ENCODE results near the gene SGIP1.
"Not testable (repeated sequence)": the region's sequence is repeated elsewhere in the genome, so short reads cannot be mapped to it uniquely, and the experiment has no call there.

Gene SGIP1

GRCh38 chr1:66752671-66753371, 218.9 kb downstream of the SGIP1 start:
- peak in 1 of 10 donors; percentile 81 for DNase-seq
- intact Hi-C loops (cut with DNase I): no loop called here

DNA sequence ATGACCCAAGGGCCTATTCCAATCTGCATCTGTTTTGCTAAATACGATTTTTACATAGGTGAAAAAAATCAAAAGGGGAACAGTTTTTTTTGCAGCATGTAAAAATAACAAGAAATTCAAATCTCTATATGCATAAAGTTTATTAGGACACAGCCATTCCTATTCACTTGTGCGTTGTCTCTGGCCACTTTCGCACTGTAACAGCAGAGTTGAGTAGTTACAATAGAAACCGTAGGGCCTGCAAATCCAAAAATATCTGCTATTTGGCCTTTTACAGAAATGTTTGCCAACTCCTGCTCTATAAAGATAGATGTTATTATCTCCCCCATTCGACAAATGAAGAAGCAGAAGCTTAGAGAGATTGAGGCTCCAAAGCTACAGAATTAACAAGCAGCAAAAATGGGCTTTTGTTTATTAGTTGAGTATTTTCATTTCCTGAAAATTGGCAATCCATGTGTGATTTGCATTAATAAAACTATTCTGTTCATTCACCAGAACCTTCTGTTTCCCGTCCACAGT, 223.8 kb downstream of the SGIP1 start:
- no peak for DNase-seq
- intact Hi-C loops (cut with DNase I): no loop called here

- intact Hi-C loops (cut with DNase I): no loop called here
- DNase-seq: no peak
Measured at GRCh38 chr1:66758241-66758755, 224.3 kb downstream of the SGIP1 start.

- intact Hi-C loops (cut with DNase I): loop anchor here (10.0 kb wide), 1 partner anchor 454 kb away; no protein-coding TSS in a partner anchor
- no peak for DNase-seq
Measured at GRCh38 chr1:66760506-66760905, 226.6 kb downstream of the SGIP1 start.

- DNase-seq: no peak
- intact Hi-C loops (cut with DNase I): loop anchor here (10.0 kb wide), 1 partner anchor 454 kb away; no protein-coding TSS in a partner anchor
Measured at GRCh38 chr1:66761221-66761620, 227.3 kb downstream of the SGIP1 start.

GRCh38 chr1:66764994-66765578, 231.1 kb downstream of the SGIP1 start:
- DNase-seq: peak in 3 of 10 donors; percentile 9 to 33 (median 24)
- intact Hi-C loops (cut with DNase I): loop anchor here (1.0 to 10.0 kb wide), 3 partner anchors 157 to 450 kb away; partner anchors contain the start of genes DNAI4 and MIER1

- intact Hi-C loops (cut with DNase I): loop anchor here (5.0 to 10.0 kb wide), 2 partner anchors 155 to 447 kb away; partner anchors contain the start of genes DNAI4 and MIER1
- DNase-seq: no peak
Measured at GRCh38 chr1:66767626-66768025, 233.7 kb downstream of the SGIP1 start.

DNA sequence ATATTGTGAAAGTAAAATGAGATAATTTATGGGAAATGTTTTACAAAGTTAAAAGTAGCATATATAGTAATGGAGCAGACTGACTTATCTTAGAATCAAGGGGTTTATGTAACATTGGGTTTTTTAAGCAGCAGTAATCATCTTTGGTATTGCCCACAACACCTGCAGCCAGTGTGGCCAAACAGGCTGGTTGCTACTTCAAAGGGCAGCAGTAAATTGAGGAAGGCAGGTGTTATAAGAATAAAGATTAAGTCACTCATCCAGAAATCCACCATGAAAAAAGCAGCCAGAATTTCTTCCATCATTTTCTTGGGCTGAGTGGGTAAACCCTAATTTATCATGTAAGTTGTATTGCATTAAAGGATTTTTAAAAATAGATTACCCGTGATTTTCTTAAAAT, 235.0 kb downstream of the SGIP1 start:
- no peak for DNase-seq
- intact Hi-C loops (cut with DNase I): loop anchor here (5.0 to 10.0 kb wide), 2 partner anchors 153 to 446 kb away; partner anchors contain the start of genes DNAI4 and MIER1

DNA sequence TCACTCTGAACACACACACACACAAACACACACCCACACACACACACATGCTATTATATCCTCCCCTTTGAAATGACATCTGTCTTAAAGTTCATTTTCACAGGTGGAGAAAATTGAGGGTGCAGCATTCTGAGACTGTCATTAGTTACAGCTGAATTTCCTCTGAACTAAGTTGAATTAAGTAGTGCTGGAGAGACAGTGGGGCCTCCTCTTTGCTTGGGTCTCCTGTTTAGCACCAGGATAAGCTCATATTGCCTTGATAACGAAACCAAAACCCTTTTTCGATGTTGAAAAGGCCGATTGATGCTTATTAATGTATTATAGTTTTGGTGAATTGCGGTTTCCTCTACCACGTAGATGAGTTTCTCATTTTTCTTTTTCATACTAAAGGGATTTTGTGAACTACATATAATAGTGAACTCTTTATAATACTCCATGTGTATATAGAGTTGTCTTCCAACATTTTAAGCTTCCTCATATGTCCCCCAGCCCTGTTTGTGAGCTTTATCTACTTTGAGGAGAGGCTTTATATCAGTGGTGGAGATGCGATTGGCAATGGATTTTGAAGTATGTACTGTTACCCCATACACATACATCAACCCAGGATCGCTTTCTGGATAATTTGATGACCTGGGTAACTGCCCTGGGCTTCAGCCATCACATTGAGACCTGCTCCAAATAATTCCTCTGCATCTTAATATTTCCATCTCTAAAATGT, 235.7 kb downstream of the SGIP1 start:
- intact Hi-C loops (cut with DNase I): loop anchor here (5.0 to 10.0 kb wide), 3 partner anchors 153 to 735 kb away; partner anchors contain the start of genes DNAI4 and MIER1
- no peak for DNase-seq

- no peak for DNase-seq
- intact Hi-C loops (cut with DNase I): loop anchor here (10.0 kb wide), 1 partner anchor 735 kb away; no protein-coding TSS in a partner anchor
Measured at GRCh38 chr1:66770240-66770639, 236.3 kb downstream of the SGIP1 start.

DNA sequence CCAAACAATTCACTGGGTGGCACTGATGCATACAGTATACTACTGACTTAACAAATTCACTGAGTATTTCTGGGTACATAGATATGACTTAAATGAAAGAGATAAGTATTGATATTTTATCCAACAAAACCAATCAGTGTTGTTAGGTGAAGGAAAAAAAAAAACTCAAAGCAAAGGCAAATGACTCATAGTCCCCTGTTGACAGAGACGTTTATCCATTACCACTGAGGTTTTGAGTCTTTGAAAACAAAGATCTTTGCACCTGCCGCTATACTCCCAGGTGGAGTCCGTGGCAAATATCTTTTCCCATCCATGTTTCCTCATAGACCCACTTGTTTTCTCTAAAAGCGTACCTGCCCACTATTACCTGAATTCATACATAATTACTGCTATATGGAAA, 236.7 kb downstream of the SGIP1 start:
- intact Hi-C loops (cut with DNase I): loop anchor here (10.0 kb wide), 1 partner anchor 734 kb away; no protein-coding TSS in a partner anchor

GRCh38 chr1:66773227-66773626, 239.3 kb downstream of the SGIP1 start:
- DNase-seq: no peak
- intact Hi-C loops (cut with DNase I): loop anchor here (10.0 kb wide), 1 partner anchor 732 kb away; no protein-coding TSS in a partner anchor

More for the DNA sequence above, 236.7 kb downstream of the SGIP1 start:
- no peak for DNase-seq

GRCh38 chr1:66774438-66774837, 240.5 kb downstream of the SGIP1 start:
- DNase-seq: no peak
- intact Hi-C loops (cut with DNase I): loop anchor here (10.0 kb wide), 1 partner anchor 730 kb away; no protein-coding TSS in a partner anchor

DNA sequence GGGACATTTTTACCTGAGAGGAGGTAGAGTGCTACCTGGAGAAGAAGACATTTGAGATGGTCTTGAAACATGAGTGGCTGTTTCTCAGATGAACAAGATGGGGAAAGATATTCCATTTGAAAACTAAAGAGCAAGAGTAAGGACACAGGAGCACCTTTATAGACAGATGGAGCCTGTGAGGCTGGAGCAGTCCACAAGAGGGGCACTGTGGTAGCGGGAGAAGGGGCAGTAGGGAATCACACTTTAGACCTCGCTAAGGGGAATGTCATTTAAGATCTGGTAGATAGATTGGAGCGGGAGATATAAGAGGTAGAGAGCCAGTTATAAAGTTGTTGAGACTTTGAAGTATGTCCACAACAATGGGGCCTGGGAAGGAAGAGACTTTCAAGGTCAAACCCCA, 241.7 kb downstream of the SGIP1 start:
- intact Hi-C loops (cut with DNase I): loop anchor here (10.0 kb wide), 1 partner anchor 729 kb away; no protein-coding TSS in a partner anchor
- DNase-seq: no peak

GRCh38 chr1:66777831-66778230, 243.9 kb downstream of the SGIP1 start:
- intact Hi-C loops (cut with DNase I): loop anchor here (10.0 kb wide), 1 partner anchor 727 kb away; no protein-coding TSS in a partner anchor
- DNase-seq: no peak

DNA sequence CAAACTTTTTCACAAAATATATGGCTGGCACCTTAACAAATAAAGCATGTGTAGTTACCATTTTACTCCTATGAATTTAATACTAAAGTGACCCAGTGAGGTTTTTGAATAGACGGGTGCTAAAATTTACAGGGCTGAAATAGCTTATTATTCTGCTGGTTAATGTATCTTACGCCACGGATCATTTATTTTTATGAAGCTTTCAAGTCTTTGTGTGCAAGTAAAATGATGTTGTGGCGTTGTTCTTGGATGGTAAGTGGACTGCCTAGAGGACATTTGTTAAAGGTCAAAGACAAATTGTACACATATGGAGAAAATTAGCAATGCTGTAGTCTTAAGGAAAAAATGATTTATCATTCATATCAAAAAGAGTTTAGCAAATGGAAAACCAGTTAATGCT, 244.3 kb downstream of the SGIP1 start:
- intact Hi-C loops (cut with DNase I): loop anchor here (10.0 kb wide), 1 partner anchor 727 kb away; no protein-coding TSS in a partner anchor
- DNase-seq: no peak

- no peak for DNase-seq
- intact Hi-C loops (cut with DNase I): loop anchor here (10.0 kb wide), 1 partner anchor 726 kb away; no protein-coding TSS in a partner anchor
Measured at GRCh38 chr1:66778969-66779368, 245.0 kb downstream of the SGIP1 start.

- intact Hi-C loops (cut with DNase I): loop anchor here (10.0 kb wide), 1 partner anchor 725 kb away; no protein-coding TSS in a partner anchor
- DNase-seq: no peak
Measured at GRCh38 chr1:66779475-66780078, 245.6 kb downstream of the SGIP1 start.

- intact Hi-C loops (cut with DNase I); DNase-seq: not testable (repeated sequence)
Measured at GRCh38 chr1:66785800-66786199, 251.8 kb downstream of the SGIP1 start.
